Measurements from ENCODE around the gene TSPYL4.

DNA sequence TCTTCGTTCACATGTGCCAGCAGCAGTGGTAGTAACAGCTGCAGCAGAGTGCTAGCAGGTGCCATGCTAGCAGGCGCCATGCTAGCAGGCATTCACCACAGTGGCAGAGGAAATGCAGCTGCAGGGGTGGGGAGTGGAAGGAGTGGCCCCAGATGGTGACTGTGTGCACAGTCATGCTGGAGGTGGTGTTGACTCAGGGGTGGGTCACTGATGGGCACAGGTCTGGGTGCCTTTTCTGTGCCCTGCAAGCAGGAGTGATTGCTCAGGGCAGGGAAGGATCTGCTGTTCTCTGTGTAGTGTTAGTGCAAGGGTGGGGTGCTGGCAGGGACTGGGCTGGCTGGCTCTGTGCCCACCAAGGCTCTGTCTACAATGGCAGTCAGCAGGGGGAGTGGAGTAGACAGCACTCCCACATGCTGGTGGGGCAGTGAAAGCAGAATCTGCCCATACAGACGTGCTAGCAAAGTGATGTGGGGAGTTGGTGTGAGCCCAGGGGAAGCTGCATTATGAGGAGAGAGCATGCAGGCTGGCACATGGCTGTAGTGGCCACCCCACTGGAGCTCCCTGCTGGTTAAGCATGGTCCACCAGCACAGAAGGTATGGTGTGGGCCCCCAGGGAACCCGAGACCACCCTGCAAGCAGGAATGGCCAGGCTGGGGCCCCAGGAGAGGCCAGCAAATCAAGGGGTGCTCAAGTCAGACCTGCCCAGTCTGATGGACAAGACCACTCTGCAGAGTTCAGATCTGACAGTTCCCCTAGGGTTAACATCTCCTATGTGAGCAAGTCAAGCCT, 11.4 kb upstream of the TSPYL4 start:
- TF ChIP-seq, protein P1, sequence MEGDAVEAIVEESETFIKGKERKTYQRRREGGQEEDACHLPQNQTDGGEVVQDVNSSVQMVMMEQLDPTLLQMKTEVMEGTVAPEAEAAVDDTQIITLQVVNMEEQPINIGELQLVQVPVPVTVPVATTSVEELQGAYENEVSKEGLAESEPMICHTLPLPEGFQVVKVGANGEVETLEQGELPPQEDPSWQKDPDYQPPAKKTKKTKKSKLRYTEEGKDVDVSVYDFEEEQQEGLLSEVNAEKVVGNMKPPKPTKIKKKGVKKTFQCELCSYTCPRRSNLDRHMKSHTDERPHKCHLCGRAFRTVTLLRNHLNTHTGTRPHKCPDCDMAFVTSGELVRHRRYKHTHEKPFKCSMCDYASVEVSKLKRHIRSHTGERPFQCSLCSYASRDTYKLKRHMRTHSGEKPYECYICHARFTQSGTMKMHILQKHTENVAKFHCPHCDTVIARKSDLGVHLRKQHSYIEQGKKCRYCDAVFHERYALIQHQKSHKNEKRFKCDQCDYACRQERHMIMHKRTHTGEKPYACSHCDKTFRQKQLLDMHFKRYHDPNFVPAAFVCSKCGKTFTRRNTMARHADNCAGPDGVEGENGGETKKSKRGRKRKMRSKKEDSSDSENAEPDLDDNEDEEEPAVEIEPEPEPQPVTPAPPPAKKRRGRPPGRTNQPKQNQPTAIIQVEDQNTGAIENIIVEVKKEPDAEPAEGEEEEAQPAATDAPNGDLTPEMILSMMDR (IDR thresholded peaks at IDR 0.05), result no peak
- TF ChIP-seq POLR2A (IDR thresholded peaks at IDR 0.05), result no peak

All from lower leg skin (tissue), 3 donors.